ENCODE data around the gene DGKH.

Gene DGKH

GRCh38 chr13:42233726-42234125 lies 185.3 kb downstream of the DGKH start:
- DNase-seq: no peak

GRCh38 chr13:42239161-42239560 lies 190.7 kb downstream of the DGKH start:
- no peak for DNase-seq

- DNase-seq: no peak
Measured at GRCh38 chr13:42239644-42240043, 191.2 kb downstream of the DGKH start.

GRCh38 chr13:42246541-42246940 lies 198.1 kb downstream of the DGKH start:
- no peak for DNase-seq

- DNase-seq: no peak
Measured at GRCh38 chr13:42247883-42248282, 199.4 kb downstream of the DGKH start.

- no peak for DNase-seq
Measured at GRCh38 chr13:42255886-42256285, 207.4 kb downstream of the DGKH start.

- peak; percentile 62 to 84 for DNase-seq
Measured at GRCh38 chr13:42258747-42259146, 210.3 kb downstream of the DGKH start.

- DNase-seq: no peak
Measured at GRCh38 chr13:42259515-42259914, 211.1 kb downstream of the DGKH start.

- DNase-seq: no peak
Measured at GRCh38 chr13:42260903-42261654, 212.6 kb downstream of the DGKH start.

- no peak for DNase-seq
Measured at GRCh38 chr13:42266473-42266872, 218.0 kb downstream of the DGKH start.

GRCh38 chr13:42270160-42270856 lies 221.9 kb downstream of the DGKH start:
- no peak for DNase-seq

- DNase-seq: no peak
Measured at GRCh38 chr13:42270857-42271215, 222.4 kb downstream of the DGKH start.

- peak; percentile 97 to 99 for DNase-seq
Measured at GRCh38 chr13:42271337-42272114, 223.1 kb downstream of the DGKH start.

- DNase-seq: peak; percentile 13 to 63
Measured at GRCh38 chr13:42272115-42272803, 223.8 kb downstream of the DGKH start, which contains the start of gene AKAP11. Gene AKAP11 (plus strand): TSS chr13:42272152. CDS start chr13:42286349, 14,197 bp downstream.

GRCh38 chr13:42272804-42273175 lies 224.3 kb downstream of the DGKH start:
- DNase-seq: no peak

GRCh38 chr13:42274386-42275097 lies 226.1 kb downstream of the DGKH start:
- DNase-seq: no peak

- no peak for DNase-seq
Measured at GRCh38 chr13:42275098-42275471, 226.6 kb downstream of the DGKH start.

- DNase-seq: no peak
Measured at GRCh38 chr13:42275506-42275905, 227.1 kb downstream of the DGKH start.

- DNase-seq: no peak
Measured at GRCh38 chr13:42276683-42277082, 228.2 kb downstream of the DGKH start.

- DNase-seq: no peak
Measured at GRCh38 chr13:42277618-42278276, 229.3 kb downstream of the DGKH start.

GRCh38 chr13:42279080-42279479 lies 230.6 kb downstream of the DGKH start:
- DNase-seq: no peak

- no peak for DNase-seq
Measured at GRCh38 chr13:42279986-42280385, 231.5 kb downstream of the DGKH start.

Data from NCI-H524 (cell line).